Prostate gland (tissue), 2 donors: ENCODE results near the gene SUPT3H. TPM values are rescaled to one million over a fixed set of nuclear protein-coding genes. Genes with fewer than 3 reads are reported as not detected.

Experiments used
- DNase-seq: peaks from one replicate; pipeline ENCODE4 v3.0.0-alpha.2; 2019; ENCODE audit warnings: low spot score
- H3K27ac ChIP-seq, 2 donors: fragments of 200-600 bp; sonication (generic); 2 replicates each; pipeline ENCODE4 v1.5.1; 2017 to 2019
- H3K27me3 ChIP-seq: fragments of 200-600 bp; sonication (generic); replicated peaks from 2 replicates; pipeline ENCODE4 v1.5.1; 2019; ENCODE audit not compliant: insufficient read depth
- H3K36me3 ChIP-seq, 2 donors: fragments of 200-600 bp; sonication (generic); 1 replicate in 1 of 2; 2 replicates in 1 of 2; pipeline versions ENCODE4 v1.5.1 to v1.8.1; 2017 to 2019
- H3K4me1 ChIP-seq: fragments of 200-600 bp; sonication (generic); replicated peaks from 2 replicates; pipeline ENCODE4 v1.5.1; 2019
- H3K4me3 ChIP-seq, 2 donors: fragments of 200-600 bp; sonication (generic); 2 replicates each; pipeline ENCODE4 v1.5.1; 2017 to 2019
- H3K9me3 ChIP-seq: fragments of 200-600 bp; sonication (generic); 2 replicates; pipeline ENCODE4 v1.5.1; 2017
- CTCF ChIP-seq, 4 experiments: fragments of 200-600 bp in 2 of 4; fragments of 450-650 bp in 2 of 4; sonication (generic) in 2 of 4; IDR thresholded peaks; 1 replicate in 3 of 4; 2 replicates in 1 of 4; pipeline ENCODE4 v1.5.1; 2016 to 2019; ENCODE audit warnings: antibody characterized with exemption in 4 of 4, mild to moderate bottlenecking in 2 of 4, moderate library complexity in 2 of 4
- POLR2A ChIP-seq: fragments of 450-650 bp; IDR thresholded peaks from one replicate; pipeline ENCODE4 v1.6.1; 2016; ENCODE audit warnings: antibody characterized with exemption, mild to moderate bottlenecking
- POLR2AphosphoS5 ChIP-seq: sonication (generic); formaldehyde crosslinking; IDR thresholded peaks from one replicate; pipeline ENCODE4 v1.6.1; 2017; ENCODE audit warnings: antibody characterized with exemption
- WGBS: methylation state at CpG from one replicate; pipeline ENCODE4 v1.1.5; 2018; 5-methylcytosine and 5-hydroxymethylcytosine counted together
- intact Hi-C: fragments of 100-400 bp; cut with DNase I; formaldehyde crosslinking; loops from one replicate; pipeline ENCODE4 v1.14.2; 2022
- total RNA-seq, 2 donors: library from RNA; depleted of rRNA; stranded (reverse); fragments of >200 nt; gene quantifications; one replicate each; pipeline ENCODE4 v1.1.0, GENCODE V29; 2016

SUPT3H gene
- total RNA-seq, 2 donors from 2014 or later: 4.6 to 13.1 TPM

- Histone ChIP-seq H3K27ac (peak overlapping the region; percentile 76 to 79), H3K27me3 (no peaks in the 10 kb centered on the region), H3K36me3 (no peaks in the 10 kb centered on the region), H3K4me1 (no peaks in the 10 kb centered on the region), H3K4me3 (peak overlapping the region; percentile 45 to 64), H3K9me3 (no peaks in the 10 kb centered on the region)
- intact Hi-C loops: loop anchor here (5.0 kb wide), 1 partner anchor 766 kb away; no protein-coding TSS in a partner anchor
- TF ChIP-seq CTCF (IDR thresholded peaks at IDR 0.05): no peak
- no peak for TF ChIP-seq POLR2AphosphoS5
- 1% methylated on average over 59 of the region's 62 CpGs for WGBS
- DNase-seq: peak; percentile 14
Observed at GRCh38 chr6:45423111-45423823, 45.5 kb upstream of the SUPT3H start.

- Histone ChIP-seq H3K9me3 (no peaks in the 10 kb centered on the region), H3K27ac (peak overlapping the region; percentile 76 to 79), H3K4me3 (peak overlapping the region; percentile 45 to 64), H3K4me1 (no peaks in the 10 kb centered on the region), H3K27me3 (no peaks in the 10 kb centered on the region), H3K36me3 (no peaks in the 10 kb centered on the region)
- TF ChIP-seq POLR2AphosphoS5 (no peak), CTCF (IDR thresholded peaks at IDR 0.05) (peak in 2 of 4 experiments; percentile 12 to 15)
- intact Hi-C loops: loop anchor here (5.0 kb wide), 1 partner anchor 765 kb away; no protein-coding TSS in a partner anchor
- WGBS: under 1% methylated on average over 45 of the region's 55 CpGs
- peak; percentile 41 for DNase-seq
Observed at GRCh38 chr6:45422503-45423110, 44.9 kb upstream of the SUPT3H start.

GRCh38 chr6:45421709-45422502 lies 44.2 kb upstream of the SUPT3H start:
- peak; percentile 61 for DNase-seq
- Histone ChIP-seq H3K27ac (peak overlapping the region; percentile 76 to 79), H3K4me3 (peak overlapping the region; percentile 45 to 64), H3K36me3 (no peaks in the 10 kb centered on the region), H3K4me1 (no peaks in the 10 kb centered on the region), H3K9me3 (no peaks in the 10 kb centered on the region), H3K27me3 (no peaks in the 10 kb centered on the region)
- TF ChIP-seq POLR2AphosphoS5: peak; percentile 20
- TF ChIP-seq POLR2A: peak; percentile 29
- peak; percentile 10 to 60 (median 35) for TF ChIP-seq CTCF (IDR thresholded peaks at IDR 0.05)
- WGBS: 1% methylated on average over 83 of the region's 83 CpGs
- intact Hi-C loops: loop anchor here (5.0 kb wide), 1 partner anchor 765 kb away; no protein-coding TSS in a partner anchor

- TF ChIP-seq CTCF (IDR thresholded peaks at IDR 0.05) (no peak), POLR2A (no peak), POLR2AphosphoS5 (no peak)
- intact Hi-C loops: loop anchor here (5.0 kb wide), 1 partner anchor 764 kb away; no protein-coding TSS in a partner anchor
Observed at GRCh38 chr6:45420909-45421708, 43.4 kb upstream of the SUPT3H start.

More at GRCh38 chr6:45420909-45421708, 43.4 kb upstream of the SUPT3H start:
- Histone ChIP-seq H3K9me3 (no peaks in the 10 kb centered on the region), H3K27ac (peak overlapping the region; percentile 75 to 76), H3K27me3 (no peaks in the 10 kb centered on the region), H3K4me3 (peak overlapping the region; percentile 45 to 64), H3K36me3 (no peaks in the 10 kb centered on the region), H3K4me1 (no peaks in the 10 kb centered on the region)
- WGBS: 23% methylated on average over 19 of the region's 19 CpGs
- DNase-seq: no peak
